HCT116 (cell line): Measurements from ENCODE around the gene TTR. TPM values are rescaled to one million over a fixed set of nuclear protein-coding genes. Genes with fewer than 3 reads are reported as not detected.

Experiments used
- ATAC-seq: fragments of 200-7000 bp; cut with Tn5 transposase; 2 replicates; pipeline ENCODE4 v1.9.1; 2020; ENCODE audit warnings: mild to moderate bottlenecking, moderate library complexity
- BruUV-seq: library from RNA; stranded (reverse); fragments of 400-500 nt; replicated peaks from 2 replicates; lab custom pipeline; 2021; lab: Mats Ljungman, UMichigan
- CTCF ChIA-PET: fragments of 300-600 bp; sonication (Branson Sonifier 250); formaldehyde crosslinking; loops from one replicate; lab custom pipeline; 2021; ENCODE audit warnings: antibody characterized with exemption; lab: Charles Lee
- POLR2A ChIA-PET: fragments of 300-600, 350-600 bp; sonication (Branson Sonifier 250); formaldehyde crosslinking; loops from one replicate; lab custom pipeline; 2021; ENCODE audit warnings: antibody characterized with exemption; lab: Charles Lee
- RAD21 ChIA-PET, 2 experiments: fragments of 300-600 bp; sonication (Branson Sonifier 250); formaldehyde crosslinking; loops; one replicate each; lab custom pipeline; 2023; ENCODE audit warnings: low total read pairs in 2 of 2; ENCODE audit not compliant: uncharacterized antibody in 2 of 2, unreplicated experiment in 2 of 2, low non-redundant PET in 1 of 2; lab: Charles Lee
- DNase-seq: peaks from one replicate; pipeline ENCODE4 v3.0.0-alpha.2; 2010; ENCODE audit warnings: low read depth, low spot score
- H2AFZ ChIP-seq: fragments of 200-600 bp; shearing (Covaris generic), sonication (generic); 2 replicates; pipeline ENCODE4 v1.6.1; 2017; ENCODE audit warnings: low read depth, mixed run types, mixed read lengths, antibody characterized with exemption, low read length; ENCODE audit not compliant: poor library complexity, severe bottlenecking
- H3K27ac ChIP-seq: 2 replicates; pipeline ENCODE4 v1.5.1; 2012; ENCODE audit warnings: low read depth, low read length
- H3K27me3 ChIP-seq: fragments of 200-600 bp; sonication (generic); 2 replicates; pipeline ENCODE4 v1.6.1; 2016; ENCODE audit warnings: mixed run types, low read length, mixed read lengths; ENCODE audit not compliant: insufficient read depth
- H3K36me3 ChIP-seq, 2 experiments: fragments of 200-500 bp in 1 of 2; fragments of 200-600 bp in 1 of 2; sonication (Bioruptor generic) in 1 of 2; sonication (generic) in 1 of 2; 2 replicates each; pipeline versions ENCODE4 v1.5.1 to v1.6.1; 2014 to 2016; ENCODE audit warnings: low read length in 2 of 2, inconsistent platforms in 1 of 2, mixed read lengths in 1 of 2, mixed run types in 1 of 2; ENCODE audit not compliant: insufficient read depth in 2 of 2, control insufficient read depth in 1 of 2
- H3K4me1 ChIP-seq, 2 experiments: fragments of 200-600 bp in 1 of 2; sonication (generic) in 1 of 2; 2 replicates each; pipeline versions ENCODE4 v1.5.1 to v1.6.1; 2012 to 2017; ENCODE audit warnings: low read length in 2 of 2, inconsistent platforms in 1 of 2, mild to moderate bottlenecking in 1 of 2, mixed read lengths in 1 of 2, mixed run types in 1 of 2, moderate library complexity in 1 of 2; ENCODE audit not compliant: insufficient read depth in 2 of 2, control insufficient read depth in 1 of 2
- H3K4me2 ChIP-seq: fragments of 200-600 bp; sonication (generic); 2 replicates; pipeline ENCODE4 v1.6.1; 2017; ENCODE audit warnings: mixed run types, low read length, mixed read lengths
- H3K4me3 ChIP-seq, 2 experiments: fragments of 200-600 bp in 1 of 2; sonication (generic) in 1 of 2; replicated peaks in 1 of 2; 2 replicates each; pipeline ENCODE4 v1.5.1; 2011 to 2016; ENCODE audit warnings: low read length in 2 of 2, control low read depth in 1 of 2, low read depth in 1 of 2, mild to moderate bottlenecking in 1 of 2, mixed read lengths in 1 of 2, mixed run types in 1 of 2
- H3K79me2 ChIP-seq: fragments of 200-600 bp; sonication (generic); 2 replicates; pipeline ENCODE4 v1.6.1; 2017; ENCODE audit warnings: mild to moderate bottlenecking, mixed run types, low read length, moderate library complexity, mixed read lengths; ENCODE audit not compliant: insufficient read depth
- H3K9ac ChIP-seq: fragments of 200-600 bp; sonication (generic); 2 replicates; pipeline ENCODE4 v1.6.1; 2016; ENCODE audit warnings: low read length, mixed read lengths
- H3K9me2 ChIP-seq: fragments of 200-600 bp; sonication (generic), shearing (Covaris generic); 2 replicates; pipeline ENCODE4 v1.6.1; 2017; ENCODE audit warnings: mixed run types, mild to moderate bottlenecking, moderate library complexity; ENCODE audit not compliant: insufficient read depth
- H3K9me3 ChIP-seq, 2 experiments: fragments of 200-500 bp in 1 of 2; fragments of 200-600 bp in 1 of 2; sonication (Bioruptor generic) in 1 of 2; sonication (generic) in 1 of 2; 2 replicates each; pipeline ENCODE4 v1.6.1; 2014 to 2017; ENCODE audit warnings: low read length in 2 of 2, mixed read lengths in 2 of 2, inconsistent platforms in 1 of 2, low read depth in 1 of 2, mild to moderate bottlenecking in 1 of 2, mixed run types in 1 of 2, moderate library complexity in 1 of 2; ENCODE audit not compliant: control insufficient read depth in 1 of 2, insufficient read depth in 1 of 2
- H4K20me1 ChIP-seq: fragments of 200-600 bp; sonication (generic), shearing (Covaris generic); 2 replicates; pipeline ENCODE4 v1.6.1; 2017; ENCODE audit warnings: mixed run types, mild to moderate bottlenecking, moderate library complexity; ENCODE audit not compliant: insufficient read depth
- ATF3 ChIP-seq: IDR thresholded peaks from 2 replicates; pipeline ENCODE4 v1.6.1; 2012
- CBX3 ChIP-seq: IDR thresholded peaks from 2 replicates; pipeline ENCODE4 v1.6.1; 2012; ENCODE audit warnings: low read depth
- CEBPB ChIP-seq: IDR thresholded peaks from 2 replicates; pipeline ENCODE4 v1.6.1; 2012; ENCODE audit warnings: low read depth
- CTCF ChIP-seq, 3 experiments: fragments of 200-600 bp in 1 of 3; sonication (generic) in 1 of 3; IDR thresholded peaks in 2 of 3; conservative IDR thresholded peaks in 1 of 3; 2 replicates each; pipeline ENCODE4 v1.5.1; 2012 to 2017; ENCODE audit warnings: low read depth in 2 of 3, low read length in 2 of 3, antibody characterized with exemption in 1 of 3, borderline replicate concordance in 1 of 3, control low read depth in 1 of 3, mild to moderate bottlenecking in 1 of 3, mixed read lengths in 1 of 3, mixed run types in 1 of 3, moderate library complexity in 1 of 3; ENCODE audit not compliant: insufficient read depth in 1 of 3
- ELF1 ChIP-seq: IDR thresholded peaks from 2 replicates; pipeline ENCODE4 v1.6.1; 2012; ENCODE audit warnings: low read depth, borderline replicate concordance
- EZH2 ChIP-seq: fragments of 200-600 bp; sonication (generic); IDR thresholded peaks from 2 replicates; pipeline ENCODE4 v1.6.1; 2017; ENCODE audit warnings: antibody characterized with exemption, mixed run types
- EZH2phosphoT487 ChIP-seq: fragments of 200-600 bp; IDR thresholded peaks from 2 replicates; pipeline ENCODE4 v1.6.1; 2018; ENCODE audit warnings: antibody characterized with exemption, borderline replicate concordance
- FOSL1 ChIP-seq: IDR thresholded peaks from 2 replicates; pipeline ENCODE4 v1.6.1; 2012; ENCODE audit warnings: low read depth
- POLR2A ChIP-seq: IDR thresholded peaks from 2 replicates; pipeline ENCODE4 v1.7.0; 2011; ENCODE audit warnings: borderline replicate concordance; ENCODE audit not compliant: insufficient read depth, insufficient read length; ENCODE audit errors: extremely low read depth
- RAD21 ChIP-seq: IDR thresholded peaks from 2 replicates; pipeline ENCODE4 v1.6.1; 2012; ENCODE audit warnings: low read depth, mild to moderate bottlenecking
- REST ChIP-seq: IDR thresholded peaks from 2 replicates; pipeline ENCODE4 v1.6.1; 2012; ENCODE audit warnings: low read depth
- SIN3A ChIP-seq: IDR thresholded peaks from 2 replicates; pipeline ENCODE4 v1.6.1; 2012; ENCODE audit warnings: low read depth
- SP1 ChIP-seq: IDR thresholded peaks from 2 replicates; pipeline ENCODE4 v1.6.1; 2012; ENCODE audit warnings: low read depth
- SRF ChIP-seq: IDR thresholded peaks from 2 replicates; pipeline ENCODE4 v1.6.1; 2012; ENCODE audit warnings: low read depth
- YY1 ChIP-seq: IDR thresholded peaks from 2 replicates; pipeline ENCODE4 v1.6.1; 2011; ENCODE audit warnings: low read length, low read depth, moderate library complexity, mild to moderate bottlenecking; ENCODE audit not compliant: insufficient replicate concordance; ENCODE audit errors: extremely low read depth
- ZBTB33 ChIP-seq: IDR thresholded peaks from 2 replicates; pipeline ENCODE4 v1.6.1; 2011; ENCODE audit warnings: mild to moderate bottlenecking, low read length, moderate library complexity; ENCODE audit not compliant: insufficient replicate concordance; ENCODE audit errors: extremely low read depth
- ZFX ChIP-seq: fragments of 450-650 bp; IDR thresholded peaks from 2 replicates; pipeline ENCODE4 v1.6.1; 2017
- ZNF274 ChIP-seq: fragments of 200-500 bp; sonication (Bioruptor generic); IDR thresholded peaks from 2 replicates; pipeline ENCODE4 v1.6.1; 2014; ENCODE audit warnings: mild to moderate bottlenecking, low read depth, low read length, inconsistent platforms
- intact Hi-C: fragments of 100-400 bp; cut with micrococcal nuclease; formaldehyde crosslinking; loops from 2 replicates; pipeline ENCODE4 v1.10.0; 2022
- total RNA-seq: library from RNA; stranded (reverse); gene quantifications from one replicate; pipeline ENCODE4 v1.2.1, GENCODE V29; 2021; ENCODE audit not compliant: unreplicated experiment

TTR gene
- total RNA-seq, 1 experiment from 2014 or later, result 1.2 TPM

GRCh38 chr18:31574359-31574758 is 17.3 kb upstream of the TTR start (continued):
- no peak for TF ChIP-seq CBX3
- TF ChIP-seq RAD21, result no peak
- no peak for TF ChIP-seq EZH2phosphoT487
- TF ChIP-seq CEBPB, result no peak
- TF ChIP-seq, all 23 proteins: peak for 0

GRCh38 chr18:31575515-31576257 is 16.0 kb upstream of the TTR start:
- Histone ChIP-seq H2AFZ (no peak overlapping the region), H3K4me2 (no peak overlapping the region), H3K27me3 (no peaks in the 10 kb centered on the region), H3K9ac (no peak overlapping the region), H3K79me2 (no peaks in the 10 kb centered on the region), H3K27ac (no peak overlapping the region), H3K9me3 (no peaks in the 10 kb centered on the region), H3K4me1 (no peaks in the 10 kb centered on the region), H4K20me1 (no peaks in the 10 kb centered on the region), H3K4me3 (no peak overlapping the region), H3K9me2 (no peaks in the 10 kb centered on the region), H3K36me3 (no peaks in the 10 kb centered on the region)
- ChIA-PET CTCF (interaction anchor here (1.4 kb wide), 1 partner anchor 12 kb away, joined by 4 read pairs; no protein-coding TSS in a partner anchor), RAD21 (no interaction called here), POLR2A (no interaction called here)
- no peak for DNase-seq
- no peak for ATAC-seq
- no TSS peak for BruUV-seq
- intact Hi-C loops, result no loop called here
- TF ChIP-seq SIN3A (no peak), ZNF274 (no peak), EZH2 (no peak), REST (no peak), FOSL1 (no peak), YY1 (no peak), EZH2phosphoT487 (no peak), ZBTB33 (no peak), ZFX (no peak), POLR2A (no peak), ATF3 (no peak), SP1 (no peak), SRF (no peak), ELF1 (no peak), CTCF (IDR thresholded peaks at IDR 0.05 in 2 of 3, conservative IDR thresholded peaks at IDR 0.05 in 1 of 3; ENCODE audit: borderline replicate concordance in 1 of 3, insufficient read depth in 1 of 3, low read depth in 2 of 3, low read length in 2 of 3) (no peak)
